Measurements from ENCODE around the gene FURIN.
"Not testable (repeated sequence)": the region's sequence is repeated elsewhere in the genome, so short reads cannot be mapped to it uniquely, and the experiment has no call there.

FURIN gene

DNA sequence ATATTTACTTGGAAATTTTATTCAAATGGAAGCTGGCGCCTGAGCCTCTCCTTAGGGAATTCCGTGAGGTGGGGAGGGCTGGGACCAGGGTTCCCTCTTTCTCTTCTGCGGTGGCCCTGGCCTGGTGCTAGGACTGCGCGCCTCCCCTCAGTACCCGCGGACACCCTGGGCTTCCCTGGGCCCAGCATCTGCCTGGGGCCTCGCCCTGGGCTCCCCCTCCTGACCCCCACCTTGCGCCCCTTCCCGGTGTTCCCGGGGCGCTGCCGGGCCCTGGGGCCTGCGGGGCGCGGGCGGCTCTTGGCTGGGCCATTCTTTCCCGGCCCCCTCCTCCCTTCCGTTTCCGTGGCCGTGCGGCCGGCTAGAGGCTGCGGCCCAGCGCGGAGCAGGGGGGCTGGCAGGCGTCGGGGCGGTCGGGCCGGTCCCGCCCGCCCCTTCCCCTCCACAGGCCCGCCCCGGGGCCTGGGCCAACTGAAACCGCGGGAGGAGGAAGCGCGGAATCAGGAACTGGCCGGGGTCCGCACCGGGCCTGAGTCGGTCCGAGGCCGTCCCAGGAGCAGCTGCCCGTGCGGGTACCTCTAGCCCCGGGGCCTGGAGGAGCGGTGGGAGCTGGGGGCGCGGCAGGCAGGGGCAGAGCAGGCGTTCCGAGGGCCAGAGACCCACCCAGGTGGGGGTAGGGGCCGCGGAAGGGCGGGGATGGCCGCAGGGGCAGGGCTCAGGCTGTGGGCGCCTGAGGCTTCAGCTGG, 15.8 kb downstream of the FURIN start, which contains the start of gene FES:
FES (plus strand) TSS at position 529 of the 743 bp plus-strand sequence. CDS start 542 bp downstream, outside the sequence.
- DNase-seq = no peak

- no peak for DNase-seq
Measured at GRCh38 chr15:90884719-90885431, 16.5 kb downstream of the FURIN start.

DNA sequence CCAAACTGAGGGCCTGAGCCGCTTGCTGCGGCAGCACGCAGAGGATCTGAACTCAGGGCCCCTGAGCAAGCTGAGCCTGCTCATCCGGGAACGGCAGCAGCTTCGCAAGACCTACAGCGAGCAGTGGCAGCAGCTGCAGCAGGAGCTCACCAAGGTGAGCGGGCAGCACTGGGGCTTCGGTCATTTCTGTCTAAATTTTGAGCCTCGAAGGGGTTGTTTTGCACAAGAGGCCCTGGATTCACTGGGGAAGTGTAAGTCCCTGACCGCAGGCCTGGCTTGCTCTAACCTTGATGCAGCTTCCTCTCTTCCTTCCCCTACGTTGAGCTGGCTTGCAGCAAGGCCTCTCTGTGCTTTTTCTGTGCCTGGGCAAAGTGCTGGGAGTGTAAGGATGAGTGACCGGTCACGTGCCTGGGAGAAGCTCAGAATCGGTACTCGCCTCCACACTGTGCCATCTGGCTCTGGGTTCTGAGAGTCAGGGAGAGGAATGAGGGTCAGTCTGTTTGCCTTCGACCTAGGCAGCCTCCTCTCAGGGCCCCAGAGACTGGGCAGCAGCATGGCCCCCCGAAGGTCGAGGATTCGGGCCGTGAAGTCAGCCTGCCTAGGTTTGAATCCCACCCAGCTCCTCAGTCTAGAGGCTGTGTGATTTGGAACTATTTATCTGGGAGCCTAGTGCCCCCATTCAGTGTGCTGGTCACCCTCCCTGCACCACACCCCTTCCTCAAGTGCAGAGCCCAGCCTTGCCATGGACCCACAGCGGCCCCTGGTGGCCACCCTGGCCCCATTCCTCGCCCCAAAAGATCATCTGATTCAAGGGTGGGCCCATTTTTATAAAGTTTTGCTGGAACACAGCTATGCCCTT, 17.3 kb downstream of the FURIN start:
- DNase-seq = peak; percentile 53

GRCh38 chr15:90886291-90886614, 17.9 kb downstream of the FURIN start:
- DNase-seq = no peak

DNA sequence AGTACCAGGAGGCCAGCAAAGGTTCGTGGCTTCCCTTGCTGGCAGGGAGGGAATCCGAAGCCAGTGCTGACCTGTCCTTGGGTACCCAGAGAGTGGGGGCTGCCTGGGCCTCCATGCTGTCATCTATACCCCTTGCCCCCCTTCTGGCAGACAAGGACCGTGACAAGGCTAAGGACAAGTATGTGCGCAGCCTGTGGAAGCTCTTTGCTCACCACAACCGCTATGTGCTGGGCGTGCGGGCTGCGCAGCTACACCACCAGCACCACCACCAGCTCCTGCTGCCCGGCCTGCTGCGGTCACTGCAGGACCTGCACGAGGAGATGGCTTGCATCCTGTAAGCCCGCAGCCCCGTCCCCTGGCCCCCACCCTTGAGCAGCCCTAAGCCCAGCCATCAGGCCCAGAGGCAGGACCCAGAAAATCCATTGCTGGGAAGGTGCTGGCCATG, 18.7 kb downstream of the FURIN start:
- no peak for DNase-seq

DNA sequence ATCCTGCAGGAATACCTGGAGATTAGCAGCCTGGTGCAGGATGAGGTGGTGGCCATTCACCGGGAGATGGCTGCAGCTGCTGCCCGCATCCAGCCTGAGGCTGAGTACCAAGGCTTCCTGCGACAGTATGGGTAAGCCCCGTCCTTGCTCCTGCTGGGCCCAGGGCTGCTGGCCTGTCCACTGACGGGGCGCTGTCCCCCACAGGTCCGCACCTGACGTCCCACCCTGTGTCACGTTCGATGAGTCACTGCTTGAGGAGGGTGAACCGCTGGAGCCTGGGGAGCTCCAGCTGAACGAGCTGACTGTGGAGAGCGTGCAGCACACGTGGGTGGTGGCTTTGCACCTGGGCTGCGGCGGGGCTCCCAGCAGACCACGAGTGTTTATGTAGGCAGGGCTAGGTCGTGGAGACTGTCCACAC, 20.9 kb downstream of the FURIN start:
- DNase-seq = no peak

- no peak for DNase-seq
Measured at GRCh38 chr15:90889736-90890456, 21.5 kb downstream of the FURIN start.

DNA sequence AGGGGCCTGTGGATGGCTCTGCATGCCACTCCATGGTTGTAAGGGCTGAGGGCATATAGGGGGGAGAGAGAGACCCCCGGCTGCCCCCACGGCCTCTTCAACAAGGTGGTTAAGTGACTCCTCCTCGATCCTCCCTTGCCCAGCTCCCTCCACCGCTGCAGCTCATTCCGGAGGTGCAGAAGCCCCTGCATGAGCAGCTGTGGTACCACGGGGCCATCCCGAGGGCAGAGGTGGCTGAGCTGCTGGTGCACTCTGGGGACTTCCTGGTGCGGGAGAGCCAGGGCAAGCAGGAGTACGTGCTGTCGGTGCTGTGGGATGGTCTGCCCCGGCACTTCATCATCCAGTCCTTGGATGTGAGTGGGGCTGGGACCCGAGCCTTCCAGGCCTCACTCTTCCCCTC, 22.5 kb downstream of the FURIN start:
- no peak for DNase-seq

DNA sequence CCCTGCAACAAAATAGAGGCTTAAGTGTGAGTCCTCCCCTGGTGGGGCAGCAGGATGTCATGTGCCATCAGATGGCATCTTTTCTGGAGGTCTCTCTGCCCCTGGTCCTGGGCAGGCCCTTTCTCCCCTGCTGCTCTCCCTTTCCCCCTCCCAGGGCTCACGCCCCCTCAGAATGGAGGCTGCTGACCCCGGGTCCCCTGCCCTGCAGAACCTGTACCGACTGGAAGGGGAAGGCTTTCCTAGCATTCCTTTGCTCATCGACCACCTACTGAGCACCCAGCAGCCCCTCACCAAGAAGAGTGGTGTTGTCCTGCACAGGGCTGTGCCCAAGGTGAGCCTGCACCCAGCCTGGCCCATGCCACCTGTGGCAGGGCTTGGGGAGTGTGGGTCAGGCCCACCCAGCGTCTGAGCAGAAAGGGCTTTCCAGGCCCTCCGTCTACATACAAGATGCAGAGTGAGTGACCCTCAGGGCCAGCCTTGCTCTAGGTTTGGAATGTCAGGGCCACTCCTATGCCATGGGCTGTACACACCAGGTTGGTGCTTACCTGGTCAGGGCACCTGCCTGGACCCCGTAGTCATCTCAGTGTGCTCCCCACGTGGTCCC, 23.1 kb downstream of the FURIN start:
- no peak for DNase-seq

- no peak for DNase-seq
Measured at GRCh38 chr15:90892023-90892422, 23.6 kb downstream of the FURIN start.

DNA sequence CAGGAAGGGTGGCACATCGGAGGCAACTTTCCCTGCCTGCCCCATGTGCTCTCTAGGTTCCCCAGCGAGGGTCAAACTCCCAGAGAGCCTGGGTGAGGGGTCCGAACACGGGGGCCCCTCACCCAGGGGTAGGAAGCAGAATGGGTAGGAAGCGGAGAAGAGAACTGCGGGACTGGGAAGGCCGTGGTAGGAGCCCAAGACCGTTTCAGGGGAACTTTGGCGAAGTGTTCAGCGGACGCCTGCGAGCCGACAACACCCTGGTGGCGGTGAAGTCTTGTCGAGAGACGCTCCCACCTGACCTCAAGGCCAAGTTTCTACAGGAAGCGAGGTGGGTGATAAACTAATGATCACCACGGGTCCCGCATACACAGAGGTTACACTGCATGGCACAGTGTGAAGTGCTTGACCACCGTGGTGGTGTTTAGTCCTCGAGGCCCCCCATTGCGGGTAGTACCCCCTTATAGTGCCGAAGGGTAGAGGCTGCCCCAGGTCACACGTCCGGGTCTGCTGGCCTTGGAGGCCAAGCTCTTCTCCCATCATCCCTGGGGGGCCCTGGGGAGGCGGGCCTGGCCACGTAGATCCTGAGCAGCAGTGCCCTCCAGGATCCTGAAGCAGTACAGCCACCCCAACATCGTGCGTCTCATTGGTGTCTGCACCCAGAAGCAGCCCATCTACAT, 24.2 kb downstream of the FURIN start:
- no peak for DNase-seq

- no peak for DNase-seq
Measured at GRCh38 chr15:90893175-90894090, 25.0 kb downstream of the FURIN start.

GRCh38 chr15:90895571-90896117, 27.3 kb downstream of the FURIN start:
- DNase-seq = peak; percentile 22

- DNase-seq = not testable (repeated sequence)
Measured at GRCh38 chr15:90897131-90897655, 28.8 kb downstream of the FURIN start.

DNA sequence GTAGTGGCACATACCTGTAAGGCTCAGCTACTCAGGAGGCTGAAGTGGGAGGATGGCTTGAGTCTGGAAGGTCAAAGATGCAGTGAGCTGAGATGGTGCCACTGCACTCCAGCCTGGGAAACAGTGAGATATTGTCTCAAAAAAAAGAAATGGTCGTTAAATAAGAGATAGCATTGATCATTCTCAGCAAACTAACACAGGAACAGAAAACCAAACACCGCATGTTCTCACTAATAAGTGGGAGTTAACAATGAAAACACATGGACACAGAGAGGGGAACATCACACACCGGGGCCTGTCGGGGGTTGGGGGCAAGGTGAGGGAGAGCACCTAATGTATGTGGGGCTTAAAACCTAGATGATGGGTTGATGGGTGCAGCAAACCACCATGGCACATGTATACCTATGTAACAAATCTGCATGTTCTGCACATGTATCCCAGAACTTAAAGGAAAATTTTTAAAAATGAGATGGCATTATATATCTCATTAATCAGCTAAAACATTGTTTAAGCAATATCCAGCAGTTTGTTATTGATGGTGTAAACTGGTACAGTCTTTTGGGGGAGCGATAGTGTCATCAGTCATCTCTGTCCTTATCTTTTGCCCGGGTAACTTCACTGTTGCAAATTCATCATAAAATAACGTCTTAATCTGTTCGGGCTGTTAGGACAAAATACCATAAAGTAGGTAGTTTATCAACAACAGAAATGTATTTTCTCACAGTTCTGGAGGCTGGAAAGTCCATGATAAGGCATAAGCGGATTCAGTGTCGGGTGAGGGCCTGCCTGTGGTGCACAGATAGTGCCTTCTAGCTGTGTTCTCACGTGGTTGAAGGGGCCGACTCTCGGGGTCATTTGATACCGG, 33.0 kb downstream of the FURIN start:
- no peak for DNase-seq

DNA sequence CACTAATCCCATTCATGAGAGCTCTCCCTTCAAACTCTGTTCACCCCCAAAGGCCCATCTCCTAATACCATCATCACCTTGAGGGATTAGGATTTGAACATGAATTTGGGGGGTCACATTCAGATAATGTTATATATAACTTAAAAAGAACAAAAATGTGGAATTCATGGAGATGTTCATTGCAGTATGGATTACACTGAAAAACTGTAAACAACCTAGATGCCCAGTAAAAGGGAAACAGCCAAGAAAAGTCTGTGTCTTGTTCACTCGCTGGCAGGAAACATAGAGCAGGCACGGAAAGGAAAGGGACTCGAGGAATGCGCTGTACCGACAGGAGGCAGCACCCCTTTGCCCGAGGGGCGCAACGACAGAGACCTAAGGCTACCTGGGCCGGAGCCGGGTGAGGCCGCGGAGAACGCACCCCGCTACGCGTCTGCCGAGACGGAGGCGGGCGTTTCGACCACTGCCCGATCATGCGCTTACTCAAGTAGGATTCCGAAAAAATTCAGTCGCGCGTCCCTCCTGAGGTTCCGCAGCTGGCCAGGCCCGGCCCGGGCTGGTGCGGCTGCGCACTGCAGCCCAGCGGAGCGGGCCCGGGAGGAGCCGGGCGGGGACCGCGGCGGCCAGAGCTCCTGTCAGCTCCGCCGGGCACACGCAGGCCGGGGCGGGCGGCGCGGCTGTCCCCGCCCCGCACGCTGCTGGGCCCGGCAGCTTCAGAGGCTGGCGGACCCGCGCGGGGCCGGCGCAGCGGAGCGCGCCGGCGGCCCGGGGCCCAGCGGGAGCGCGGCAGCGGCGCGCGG, 33.9 kb downstream of the FURIN start:
- peak; percentile 70 for DNase-seq

DNA sequence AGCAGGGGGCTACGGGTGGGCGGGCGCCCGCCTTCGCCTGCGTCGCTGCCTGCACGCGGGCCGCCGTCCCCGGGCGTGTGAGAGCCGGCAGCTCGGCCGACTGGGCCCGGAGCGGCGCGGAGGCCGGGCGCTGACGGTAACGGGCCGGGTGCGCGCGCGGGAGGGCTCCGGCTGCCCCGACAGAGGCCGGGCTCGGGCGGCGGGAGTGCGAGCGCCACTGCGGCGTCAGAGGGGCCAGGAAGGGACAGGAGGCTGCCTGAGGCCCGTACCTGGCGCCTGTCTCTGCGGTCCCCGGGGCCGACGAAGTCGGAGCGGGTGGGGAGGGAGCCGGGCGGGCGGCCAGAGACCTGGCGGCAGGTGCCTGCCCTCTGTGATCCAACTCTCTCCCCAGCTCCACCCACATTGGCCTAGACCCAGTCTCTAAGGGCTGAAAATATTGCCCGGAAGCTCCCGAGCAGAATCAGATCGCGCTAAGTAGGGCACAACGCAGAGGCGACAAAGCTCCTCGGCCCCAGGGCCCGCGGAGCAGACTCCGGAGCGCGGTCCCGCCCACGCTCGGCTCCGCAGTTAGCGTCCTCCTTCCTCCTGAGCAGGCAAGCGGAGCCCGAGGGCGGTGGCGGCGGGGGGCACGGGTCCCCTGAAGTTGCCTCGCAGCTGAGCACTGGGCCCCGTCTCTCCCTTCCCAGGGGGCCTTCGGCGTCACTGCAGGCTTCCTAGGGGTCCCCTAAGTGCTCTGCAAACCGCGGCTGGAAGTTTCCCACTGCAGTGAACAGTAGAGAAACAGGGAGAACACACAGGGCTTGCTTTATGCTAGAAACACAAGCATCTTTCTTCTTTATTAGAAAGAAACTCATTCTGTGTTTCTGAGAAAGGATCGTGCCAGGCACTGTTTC, 34.7 kb downstream of the FURIN start, which contains the start of gene MAN2A2:
MAN2A2 (plus strand) TSS at position 463 of the 893 bp plus-strand sequence. CDS start 906 bp downstream, outside the sequence.
- DNase-seq = peak; percentile 14
